ENCODE results near the gene CYSLTR2.

- no peak for TF ChIP-seq EZH2phosphoT487 (conservative IDR thresholded peaks at IDR 0.05; ENCODE audit: low read length)
- TF ChIP-seq, protein P1, sequence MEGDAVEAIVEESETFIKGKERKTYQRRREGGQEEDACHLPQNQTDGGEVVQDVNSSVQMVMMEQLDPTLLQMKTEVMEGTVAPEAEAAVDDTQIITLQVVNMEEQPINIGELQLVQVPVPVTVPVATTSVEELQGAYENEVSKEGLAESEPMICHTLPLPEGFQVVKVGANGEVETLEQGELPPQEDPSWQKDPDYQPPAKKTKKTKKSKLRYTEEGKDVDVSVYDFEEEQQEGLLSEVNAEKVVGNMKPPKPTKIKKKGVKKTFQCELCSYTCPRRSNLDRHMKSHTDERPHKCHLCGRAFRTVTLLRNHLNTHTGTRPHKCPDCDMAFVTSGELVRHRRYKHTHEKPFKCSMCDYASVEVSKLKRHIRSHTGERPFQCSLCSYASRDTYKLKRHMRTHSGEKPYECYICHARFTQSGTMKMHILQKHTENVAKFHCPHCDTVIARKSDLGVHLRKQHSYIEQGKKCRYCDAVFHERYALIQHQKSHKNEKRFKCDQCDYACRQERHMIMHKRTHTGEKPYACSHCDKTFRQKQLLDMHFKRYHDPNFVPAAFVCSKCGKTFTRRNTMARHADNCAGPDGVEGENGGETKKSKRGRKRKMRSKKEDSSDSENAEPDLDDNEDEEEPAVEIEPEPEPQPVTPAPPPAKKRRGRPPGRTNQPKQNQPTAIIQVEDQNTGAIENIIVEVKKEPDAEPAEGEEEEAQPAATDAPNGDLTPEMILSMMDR (IDR thresholded peaks at IDR 0.05; ENCODE audit: insufficient read depth, low read length, poor library complexity, severe bottlenecking) = no peak
These were observed 782 bp downstream of the CYSLTR2 start for GRCh38 chr13:48654511-48654910.

Measured in SU-DHL-6 (cell line).